Stomach (tissue), 9 donors: ENCODE data around the gene MKX. TPM values are rescaled to one million over a fixed set of nuclear protein-coding genes. Genes with fewer than 3 reads are reported as not detected.

Experiments used
- DNase-seq, 2 donors: peaks; one replicate each; pipeline versions ENCODE4 v3.0.0 to v3.0.0-alpha.2; 2013 to 2019
- H3K27ac ChIP-seq, 5 donors: fragments of 200-600 bp in 4 of 5; sonication (generic) in 4 of 5; one replicate each; pipeline ENCODE4 v1.5.1; 2013 to 2019; ENCODE audit warnings: mild to moderate bottlenecking in 1 of 5, moderate library complexity in 1 of 5
- H3K27me3 ChIP-seq, 3 donors: fragments of 200-600 bp; sonication (generic); one replicate each; pipeline ENCODE4 v1.5.1; 2017 to 2019; ENCODE audit warnings: mixed run types in 1 of 3
- H3K36me3 ChIP-seq, 4 donors: fragments of 200-600 bp; sonication (generic); 1 replicate in 3 of 4; 2 replicates in 1 of 4; pipeline ENCODE4 v1.5.1; 2016 to 2019
- H3K4me1 ChIP-seq, 4 donors: fragments of 200-600 bp; sonication (generic); one replicate each; pipeline ENCODE4 v1.5.1; 2016 to 2019
- H3K4me3 ChIP-seq, 4 donors: fragments of 200-600 bp; sonication (generic) in 3 of 4; one replicate each; pipeline ENCODE4 v1.5.1; 2016 to 2019; ENCODE audit warnings: mild to moderate bottlenecking in 1 of 4
- H3K9me3 ChIP-seq, 4 donors: fragments of 200-600 bp; sonication (generic); one replicate each; pipeline ENCODE4 v1.5.1; 2016 to 2019
- CTCF ChIP-seq, 7 experiments: fragments of 450-650 bp in 4 of 7; fragments of 200-600 bp in 3 of 7; sonication (generic) in 3 of 7; IDR thresholded peaks; one replicate each; pipeline ENCODE4 v1.5.1; 2016 to 2019; ENCODE audit warnings: antibody characterized with exemption in 7 of 7, control low read depth in 2 of 7, mild to moderate bottlenecking in 1 of 7
- EP300 ChIP-seq: sonication (generic); formaldehyde crosslinking; IDR thresholded peaks from one replicate; pipeline ENCODE4 v1.6.1; 2017; ENCODE audit warnings: antibody characterized with exemption
- POLR2A ChIP-seq, 4 donors: fragments of 450-650 bp; IDR thresholded peaks; one replicate each; pipeline ENCODE4 v1.6.1; 2016; ENCODE audit warnings: antibody characterized with exemption in 4 of 4, control low read depth in 2 of 4, mild to moderate bottlenecking in 1 of 4, moderate library complexity in 1 of 4
- POLR2AphosphoS5 ChIP-seq, 3 donors: sonication (generic); formaldehyde crosslinking; IDR thresholded peaks; one replicate each; pipeline ENCODE4 v1.6.1; 2016; ENCODE audit warnings: antibody characterized with exemption in 3 of 3
- WGBS, 5 donors: extraction: QIAGEN DNeasy Blood & Tissue Kit in 3 of 5; methylation state at CpG; one replicate each; pipeline versions ENCODE4 v1.1.5 to v1.1.7; 2013 to 2018; 5-methylcytosine and 5-hydroxymethylcytosine counted together
- intact Hi-C: fragments of 100-400 bp; cut with DNase I; formaldehyde crosslinking; loops from one replicate; pipeline ENCODE4 v1.15.1; 2023; ENCODE audit warnings: low total_unique reads
- polyA plus RNA-seq, 3 donors: library from polyadenylated mRNA; stranded (reverse); fragments of 200-250 nt; gene quantifications; one replicate each; pipeline ENCODE4 v1.2.3, GENCODE V29; 2013
- small RNA-seq, 4 donors: library from RNA; depleted of rRNA; stranded (forward); fragments of <200 nt; gene quantifications; one replicate each; pipeline ENCODE3, GENCODE V24; 2016
- total RNA-seq, 5 donors: library from RNA; depleted of rRNA; stranded (reverse); fragments of >200 nt; gene quantifications; one replicate each; pipeline versions ENCODE4 v1.1.0 to v1.2.3, GENCODE V29; 2014 to 2016
- donor health status: healthy with polysubstance abuse.
- donor health status: Bipolar disorder and iron deficiency.
- donor health status: healthy.

Gene MKX
- total and polyA plus RNA-seq, 8 donors: 0.06 to 24.1 (median 2.4) TPM; not detected in 2

GRCh38 chr10:27624941-27625340 is 120.7 kb downstream of the MKX start:
- WGBS, 5 donors: 79 to 90% (median 85%) methylated on average over 9 of the region's 9 CpGs
- H3K9me3 ChIP-seq: no peaks in the 10 kb centered on the region
- H3K27ac ChIP-seq: no peak overlapping the region
- no peak for TF ChIP-seq POLR2A (IDR thresholded peaks at IDR 0.05)
- TF ChIP-seq POLR2AphosphoS5 (IDR thresholded peaks at IDR 0.05): no peak
- no peak for TF ChIP-seq EP300
- TF ChIP-seq CTCF (IDR thresholded peaks at IDR 0.05): no peak
- peaks cover 0 to 17% (median 3%) of the 10 kb centered on the region in 4 donors for H3K4me1 ChIP-seq
- no peak overlapping the region for H3K4me3 ChIP-seq
- H3K27me3 ChIP-seq: peaks cover 0 to 14% (median 0%) of the 10 kb centered on the region in 3 donors
- no peaks in the 10 kb centered on the region for H3K36me3 ChIP-seq
- no peak for DNase-seq
- intact Hi-C loops: no loop called here

Small RNAs within 50 kb of the gene (small RNA-seq; reads per million reads assigned to genes)
- 0 reads per million in 4 donors for gene RN7SKP132

Other genes starting within 250 kb of the MKX start
- gene RAB18, start 241.5 kb downstream of the MKX start, total RNA-seq: 100 to 1,000 TPM in 1 of 5 donors, 10 to 100 TPM in 3, 1 to 10 TPM in 1; 4.9 to 111 (median 34.4) TPM
- gene RAB18, start 241.5 kb downstream of the MKX start, polyA plus RNA-seq: 10 to 100 TPM; 18.1 to 60.2 (median 38.9) TPM